Measurements from ENCODE around the gene CCDC88C.
"Not testable (repeated sequence)": the region's sequence is repeated elsewhere in the genome, so short reads cannot be mapped to it uniquely, and the experiment has no call there.

CCDC88C gene

DNA sequence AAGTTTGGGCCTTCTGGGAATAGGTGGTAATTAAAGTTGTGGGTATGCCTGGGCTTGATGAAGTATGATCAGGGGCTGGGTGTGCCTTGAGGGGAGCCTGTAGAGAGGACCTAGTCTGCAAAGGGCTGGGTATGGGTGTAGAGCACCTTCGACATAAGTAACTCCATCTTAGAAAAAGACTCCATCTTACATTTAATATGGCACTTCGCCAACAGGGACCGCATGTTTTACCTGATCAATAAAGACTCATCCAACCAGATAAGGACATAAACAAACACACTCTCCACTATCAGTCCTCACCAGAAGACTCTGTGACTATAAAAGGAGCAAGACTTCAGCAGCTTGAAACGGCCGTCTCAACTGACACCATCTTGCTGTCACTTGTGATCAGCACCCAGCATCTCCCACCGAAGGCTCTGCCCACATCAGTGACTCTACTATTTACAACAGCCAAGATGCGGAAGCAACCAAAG, 149.6 kb downstream of the CCDC88C start:
- no peak for DNase-seq (ENCODE audit: low read depth, low spot score)

DNA sequence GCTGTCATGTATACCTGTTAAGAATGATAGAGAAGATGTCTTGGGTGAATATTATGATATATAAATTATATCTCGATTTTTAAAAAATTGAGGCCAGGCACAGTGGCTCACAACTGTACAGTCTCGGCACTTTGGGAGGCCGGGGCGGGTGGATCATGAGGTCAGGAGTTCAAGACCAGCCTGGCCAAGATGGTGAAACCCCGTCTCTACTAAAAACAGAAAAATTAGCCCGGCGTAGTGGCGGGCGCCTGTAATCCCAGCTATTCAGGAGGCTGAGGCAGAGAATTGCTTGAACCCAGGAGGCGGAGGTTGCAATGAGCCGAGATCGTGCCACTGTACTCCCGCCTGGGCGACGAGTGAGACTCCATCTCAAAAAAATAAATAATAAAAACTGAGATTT, 151.3 kb downstream of the CCDC88C start:
- not testable (repeated sequence) for DNase-seq (ENCODE audit: low read depth, low spot score)

- DNase-seq (ENCODE audit: low read depth, low spot score), result no peak
Observed at GRCh38 chr14:91265404-91265803, 152.2 kb downstream of the CCDC88C start.

GRCh38 chr14:91264151-91265150, 153.2 kb downstream of the CCDC88C start:
- peak; percentile 32 for DNase-seq (ENCODE audit: low read depth, low spot score)

DNA sequence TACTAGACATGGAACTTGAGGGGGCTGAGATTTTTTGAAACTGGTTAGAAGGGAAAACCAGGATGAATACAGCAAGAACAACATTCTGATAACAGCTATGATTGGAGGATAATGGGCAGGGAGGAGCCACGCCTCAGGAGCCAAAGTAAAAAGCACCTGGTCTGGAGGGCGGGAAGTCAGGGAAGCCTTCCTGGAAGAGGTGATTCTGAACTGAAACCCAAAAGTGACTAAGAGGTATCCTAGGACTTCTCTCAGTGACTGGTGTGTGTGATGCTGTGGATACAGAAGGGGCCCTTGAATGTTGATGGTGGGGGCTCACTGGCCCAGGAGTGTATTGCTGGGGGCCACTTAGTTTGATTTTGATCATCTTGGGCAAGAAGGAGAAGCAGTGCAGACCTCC, 154.3 kb downstream of the CCDC88C start:
- no peak for DNase-seq (ENCODE audit: low read depth, low spot score)

GRCh38 chr14:91261986-91262549, 155.6 kb downstream of the CCDC88C start:
- DNase-seq (ENCODE audit: low read depth, low spot score), result no peak

DNA sequence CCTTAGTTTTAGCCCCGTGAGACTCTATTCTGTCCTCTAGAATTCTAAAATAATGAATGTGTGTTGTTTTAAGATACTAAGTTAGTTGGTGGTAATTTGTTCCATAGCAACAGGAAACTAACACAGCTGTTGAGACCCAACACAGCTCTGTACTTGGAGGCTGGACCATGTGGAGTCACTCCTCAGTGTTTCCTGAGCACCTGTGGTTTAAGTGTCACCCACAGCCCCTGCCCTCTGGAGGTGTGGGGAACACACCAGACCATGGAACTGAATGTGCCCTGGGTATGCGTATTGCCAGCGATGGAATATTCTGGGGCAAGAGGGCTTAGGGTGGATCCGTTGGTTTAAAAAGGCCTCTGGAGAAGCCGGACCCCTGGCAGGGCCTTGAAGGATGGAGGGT, 156.5 kb downstream of the CCDC88C start:
- no peak for DNase-seq (ENCODE audit: low read depth, low spot score)

DNA sequence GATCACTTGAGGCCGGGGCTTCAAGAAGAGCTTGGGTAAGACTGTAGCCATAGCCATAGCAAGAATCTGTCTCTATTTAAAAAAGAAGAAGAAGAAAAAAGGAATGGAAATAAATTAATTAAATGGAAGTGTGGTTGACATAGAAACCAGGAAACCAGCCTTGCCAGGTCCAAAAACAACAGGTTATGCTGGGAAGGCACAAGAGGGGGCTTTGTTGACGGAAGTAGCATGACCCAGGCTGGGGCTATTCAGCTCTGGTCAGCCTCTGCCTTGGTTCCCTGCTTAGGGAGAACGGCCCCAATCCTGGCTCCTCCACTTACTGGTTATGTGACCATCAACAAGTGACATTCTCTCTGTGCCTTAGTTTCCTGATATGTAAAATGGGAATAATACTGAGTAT, 158.7 kb downstream of the CCDC88C start:
- no peak for DNase-seq (ENCODE audit: low read depth, low spot score)

- DNase-seq (ENCODE audit: low read depth, low spot score), result peak; percentile 48
Observed at GRCh38 chr14:91258011-91258618, 159.5 kb downstream of the CCDC88C start.

GRCh38 chr14:91257328-91258010, 160.2 kb downstream of the CCDC88C start:
- DNase-seq (ENCODE audit: low read depth, low spot score), result no peak

GRCh38 chr14:91256661-91257060, 161.0 kb downstream of the CCDC88C start:
- DNase-seq (ENCODE audit: low read depth, low spot score), result no peak

DNA sequence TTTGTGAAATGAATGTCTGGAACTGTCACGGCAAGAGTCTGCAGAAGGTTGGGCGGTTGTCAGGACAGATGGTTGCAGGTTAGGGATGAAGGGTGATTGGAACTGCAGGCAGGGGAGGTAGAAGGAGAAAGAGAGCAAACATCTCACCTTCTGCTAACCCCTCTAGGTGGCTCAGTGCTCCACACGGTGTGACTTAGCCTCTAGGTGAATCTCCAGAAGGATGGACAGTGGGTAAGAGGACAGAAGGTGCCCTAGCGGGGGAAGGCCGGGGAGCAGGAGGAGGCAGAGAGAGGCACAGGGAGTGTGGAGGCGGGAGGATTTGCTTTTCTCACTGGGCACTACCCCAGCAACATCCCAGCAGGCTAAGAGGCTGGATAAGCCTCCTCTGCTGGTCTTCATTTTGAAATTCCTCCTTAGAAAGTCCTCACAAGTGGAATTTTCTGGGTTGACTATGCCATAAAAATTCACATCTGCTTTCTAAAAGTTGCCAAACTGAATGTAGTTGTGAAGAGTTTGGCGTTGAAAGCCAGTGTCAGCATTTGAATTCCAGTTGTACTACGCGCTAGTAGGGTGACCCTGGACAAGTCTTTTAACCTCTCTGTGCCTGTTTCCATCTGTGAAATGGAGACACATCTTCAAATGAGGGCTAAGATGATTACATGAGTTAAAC, 162.5 kb downstream of the CCDC88C start:
- no peak for DNase-seq (ENCODE audit: low read depth, low spot score)

GRCh38 chr14:91254461-91254860, 163.2 kb downstream of the CCDC88C start:
- DNase-seq (ENCODE audit: low read depth, low spot score), result no peak

- no peak for DNase-seq (ENCODE audit: low read depth, low spot score)
Observed at GRCh38 chr14:91253795-91254323, 163.8 kb downstream of the CCDC88C start.

DNA sequence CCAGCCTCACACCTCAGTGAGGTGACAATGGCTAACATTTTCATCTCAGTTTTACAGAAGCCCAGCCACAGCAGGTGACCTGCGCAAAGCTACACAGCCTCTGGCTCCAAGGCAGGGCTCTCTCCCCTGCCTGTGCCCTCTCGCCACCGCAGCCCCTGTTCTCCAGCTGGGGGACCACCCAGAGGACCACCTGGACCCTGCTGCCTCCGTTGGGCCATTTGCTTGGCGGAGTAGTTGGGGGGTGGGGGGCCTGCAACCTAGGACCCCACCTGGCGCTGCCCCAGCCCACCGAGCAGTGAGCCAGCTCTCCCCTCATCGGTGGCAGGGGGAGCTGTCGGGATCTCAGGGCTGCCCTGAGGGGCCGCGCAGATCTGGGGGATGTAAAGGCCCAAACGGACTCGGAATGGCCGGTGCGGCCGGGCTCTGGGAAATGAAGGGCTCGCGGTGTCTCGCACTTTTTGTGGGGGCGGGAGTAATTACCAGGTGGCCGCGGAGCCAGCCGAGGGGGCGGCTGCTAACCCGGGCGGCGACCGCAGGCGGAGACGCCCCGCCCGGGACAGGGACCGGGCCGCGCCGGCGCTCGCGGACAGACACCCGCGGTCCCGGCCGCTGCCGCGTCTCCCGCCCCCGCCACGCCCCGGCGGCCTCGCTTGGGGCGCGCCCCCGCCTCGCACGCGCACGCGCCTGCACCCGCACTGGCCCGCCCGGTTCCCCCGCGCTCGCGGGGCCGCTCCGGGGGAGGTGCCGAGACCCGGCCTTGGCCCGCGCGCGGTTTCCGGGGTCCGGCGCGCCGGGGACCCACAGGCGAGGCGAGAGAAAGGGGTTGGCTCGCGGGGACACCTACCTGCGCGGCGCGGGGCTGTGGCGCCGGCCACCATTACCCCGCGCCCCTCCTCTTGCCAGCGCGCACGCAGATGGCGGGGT, 164.5 kb downstream of the CCDC88C start:
- DNase-seq (ENCODE audit: low read depth, low spot score), result no peak

- DNase-seq (ENCODE audit: low read depth, low spot score), result no peak
Observed at GRCh38 chr14:91250912-91251311, 166.7 kb downstream of the CCDC88C start.

DNA sequence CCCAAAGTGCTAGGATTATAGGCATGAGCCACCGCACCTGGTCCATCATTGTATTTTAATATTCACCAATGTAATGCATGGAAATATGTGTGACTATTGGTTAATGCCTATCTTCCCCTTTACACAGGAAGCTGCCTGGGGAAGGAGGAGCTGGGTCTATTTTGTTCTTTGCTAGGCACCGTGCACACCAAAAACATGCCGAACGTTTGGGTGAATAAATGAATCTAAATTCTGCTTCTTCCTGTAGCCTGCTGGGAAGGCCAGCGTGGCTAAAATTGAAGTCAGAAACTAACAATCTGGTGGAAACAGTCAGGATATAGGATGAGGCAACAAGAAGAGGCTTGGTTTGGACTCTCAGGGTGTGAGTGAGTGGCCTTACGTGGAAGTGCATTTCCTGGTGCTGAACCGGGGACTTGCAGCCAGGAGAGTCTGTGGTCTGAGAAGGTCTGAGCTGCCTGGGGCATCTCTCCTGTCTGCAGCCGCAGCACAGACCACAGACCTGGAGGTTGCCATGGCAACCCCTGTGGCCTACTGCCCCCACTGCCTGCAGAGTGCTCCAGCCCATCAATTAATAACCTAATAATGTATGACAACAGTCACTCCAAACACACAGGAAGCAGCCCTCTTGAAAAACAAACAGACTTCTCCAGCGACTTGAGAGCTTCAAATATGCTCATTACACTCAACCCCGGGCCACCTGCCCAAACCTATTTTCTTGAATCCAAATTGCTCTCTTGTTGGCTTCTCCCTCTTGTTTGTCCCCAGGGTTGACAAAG, 167.6 kb downstream of the CCDC88C start:
- peak; percentile 77 for DNase-seq (ENCODE audit: low read depth, low spot score)

DNA sequence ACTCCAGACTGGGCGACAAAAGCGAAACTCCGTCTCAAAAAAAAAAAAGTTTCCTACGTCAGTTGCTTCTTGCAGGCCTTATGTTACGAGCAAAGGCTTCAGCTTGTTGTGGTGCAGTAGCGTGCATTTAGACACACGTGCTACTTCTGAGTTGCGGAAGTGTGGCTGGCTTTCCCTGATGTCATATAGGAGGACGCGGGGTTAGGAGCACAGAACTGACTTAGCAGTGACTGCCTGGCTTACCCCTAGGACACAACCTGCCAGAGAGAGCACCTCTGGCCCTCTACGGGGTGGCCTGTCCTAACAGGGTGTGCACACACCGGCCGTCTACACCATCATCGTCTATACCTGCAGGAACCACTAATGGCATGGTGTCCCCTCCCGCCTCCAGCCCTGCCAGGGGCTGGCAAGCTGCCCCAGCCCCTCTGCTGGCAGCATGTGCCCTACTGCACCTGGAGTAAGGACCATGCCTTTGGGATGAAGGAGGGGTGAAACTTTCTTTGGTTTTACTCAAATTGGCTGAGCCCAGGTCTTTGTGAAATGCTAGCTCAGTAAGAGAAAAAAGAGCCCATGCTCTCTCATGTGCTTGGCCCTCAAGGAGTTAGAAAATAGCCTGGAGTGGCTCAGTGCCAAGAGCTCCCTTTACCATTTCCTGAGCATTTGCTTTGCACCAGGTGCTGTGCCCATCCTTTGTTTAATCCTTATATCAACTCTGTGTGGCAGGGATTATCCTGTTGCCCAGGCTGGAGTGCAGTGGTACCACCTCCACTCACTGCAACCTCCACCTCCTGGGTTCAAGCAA, 171.4 kb downstream of the CCDC88C start:
- no peak for DNase-seq (ENCODE audit: low read depth, low spot score)

Data from astrocyte of the hippocampus (primary cell).